ENCODE data around the gene PDLIM5.
"Not testable (repeated sequence)": the region's sequence is repeated elsewhere in the genome, so short reads cannot be mapped to it uniquely, and the experiment has no call there.

The PDLIM5 gene

GRCh38 chr4:94504545-94504944 is 52.8 kb downstream of the PDLIM5 start:
- DNase-seq = no peak

- DNase-seq = no peak
Observed at GRCh38 chr4:94506822-94507221, 55.1 kb downstream of the PDLIM5 start.

GRCh38 chr4:94507281-94507680 is 55.5 kb downstream of the PDLIM5 start:
- no peak for DNase-seq

GRCh38 chr4:94507708-94508107 is 56.0 kb downstream of the PDLIM5 start:
- no peak for DNase-seq

- DNase-seq = no peak
Observed at GRCh38 chr4:94508296-94508695, 56.6 kb downstream of the PDLIM5 start.

- DNase-seq = no peak
Observed at GRCh38 chr4:94508806-94509205, 57.1 kb downstream of the PDLIM5 start.

- no peak for DNase-seq
Observed at GRCh38 chr4:94511591-94511990, 59.8 kb downstream of the PDLIM5 start.

- not testable (repeated sequence) for DNase-seq
Observed at GRCh38 chr4:94513532-94513931, 61.8 kb downstream of the PDLIM5 start.

GRCh38 chr4:94515365-94515764 is 63.6 kb downstream of the PDLIM5 start:
- DNase-seq = no peak

- DNase-seq = peak; percentile 49
Observed at GRCh38 chr4:94516067-94516466, 64.3 kb downstream of the PDLIM5 start.

GRCh38 chr4:94516999-94517398 is 65.3 kb downstream of the PDLIM5 start:
- no peak for DNase-seq

GRCh38 chr4:94517492-94517891 is 65.8 kb downstream of the PDLIM5 start:
- DNase-seq = no peak

- no peak for DNase-seq
Observed at GRCh38 chr4:94519019-94519418, 67.3 kb downstream of the PDLIM5 start.

GRCh38 chr4:94519925-94520789 is 68.4 kb downstream of the PDLIM5 start:
- no peak for DNase-seq

- no peak for DNase-seq
Observed at GRCh38 chr4:94523033-94523580, 71.4 kb downstream of the PDLIM5 start.

- DNase-seq = no peak
Observed at GRCh38 chr4:94523617-94524016, 71.9 kb downstream of the PDLIM5 start.

GRCh38 chr4:94525993-94526728 is 74.4 kb downstream of the PDLIM5 start:
- no peak for DNase-seq

- no peak for DNase-seq
Observed at GRCh38 chr4:94527556-94528233, 76.0 kb downstream of the PDLIM5 start.

GRCh38 chr4:94528792-94529451 is 77.2 kb downstream of the PDLIM5 start:
- DNase-seq = no peak

GRCh38 chr4:94530073-94530472 is 78.3 kb downstream of the PDLIM5 start:
- no peak for DNase-seq

- no peak for DNase-seq
Observed at GRCh38 chr4:94531991-94532789, 80.4 kb downstream of the PDLIM5 start.
